Activated naive CD8-positive, alpha-beta T cell treated with anti-CD3 and anti-CD28 coated beads for 36 hours (primary cell): ENCODE results near the gene OR5H15. TPM values are rescaled to one million over a fixed set of nuclear protein-coding genes. Genes with fewer than 3 reads are reported as not detected.
"Not testable (repeated sequence)": the region's sequence is repeated elsewhere in the genome, so short reads cannot be mapped to it uniquely, and the experiment has no call there.

Source experiments
- DNase-seq: peaks from one replicate; pipeline ENCODE4 v3.0.0; 2021
- H3K27ac Mint-ChIP-seq: one replicate; pipeline ENCODE4 v1.8.0; 2022; ENCODE audit warnings: mild to moderate bottlenecking, moderate library complexity, mixed read lengths
- H3K27me3 Mint-ChIP-seq: one replicate; pipeline ENCODE4 v1.8.0; 2022; ENCODE audit warnings: mild to moderate bottlenecking, mixed read lengths
- H3K36me3 Mint-ChIP-seq: one replicate; pipeline ENCODE4 v1.8.0; 2021; ENCODE audit warnings: mild to moderate bottlenecking, mixed read lengths
- H3K4me1 Mint-ChIP-seq: one replicate; pipeline ENCODE4 v1.8.0; 2021; ENCODE audit warnings: mixed read lengths
- H3K4me3 Mint-ChIP-seq: one replicate; pipeline ENCODE4 v1.8.0; 2022; ENCODE audit warnings: mild to moderate bottlenecking, moderate library complexity, mixed read lengths
- H3K9me3 Mint-ChIP-seq: one replicate; pipeline ENCODE4 v1.8.0; 2022; ENCODE audit warnings: mixed read lengths
- total RNA-seq, 2 experiments: library from RNA; stranded (reverse); gene quantifications; one replicate each; pipeline ENCODE4 v1.2.3, GENCODE V29; 2021

Gene OR5H15
- total RNA-seq, 2 experiments from 2014 or later = not detected

DNA sequence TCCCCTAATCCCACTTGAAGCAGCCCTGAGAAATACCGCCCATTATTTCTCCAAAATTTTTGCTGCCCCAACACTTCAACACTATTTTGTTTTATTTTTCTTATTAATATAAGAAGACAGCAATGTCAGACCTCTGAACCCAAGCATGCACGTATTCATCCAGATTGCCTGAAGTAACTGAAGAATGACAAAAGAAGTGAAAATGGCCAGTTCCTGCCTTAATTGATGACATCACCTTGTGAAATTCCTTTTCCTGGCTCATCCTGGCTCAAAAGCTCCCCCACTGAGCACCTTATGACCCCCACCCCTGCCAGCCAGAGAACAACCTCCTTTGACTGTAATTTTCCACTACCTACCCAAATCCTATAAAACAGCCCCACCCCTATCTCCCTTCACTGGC, 29.8 kb downstream of the OR5H15 start:
- not testable (repeated sequence) for H3K27me3 Mint-ChIP-seq, H3K36me3 Mint-ChIP-seq, DNase-seq, H3K4me1 Mint-ChIP-seq, H3K27ac Mint-ChIP-seq, H3K9me3 Mint-ChIP-seq, H3K4me3 Mint-ChIP-seq

- no peak for DNase-seq
- H3K4me1 Mint-ChIP-seq = no peaks in the 10 kb centered on the region
- H3K4me3 Mint-ChIP-seq = no peak overlapping the region
- peaks cover 4% of the 10 kb centered on the region for H3K27me3 Mint-ChIP-seq
- H3K36me3 Mint-ChIP-seq = no peaks in the 10 kb centered on the region
- no peaks in the 10 kb centered on the region for H3K9me3 Mint-ChIP-seq
- H3K27ac Mint-ChIP-seq = no peak overlapping the region
Measured at GRCh38 chr3:98199020-98199419, 32.5 kb downstream of the OR5H15 start.

DNA sequence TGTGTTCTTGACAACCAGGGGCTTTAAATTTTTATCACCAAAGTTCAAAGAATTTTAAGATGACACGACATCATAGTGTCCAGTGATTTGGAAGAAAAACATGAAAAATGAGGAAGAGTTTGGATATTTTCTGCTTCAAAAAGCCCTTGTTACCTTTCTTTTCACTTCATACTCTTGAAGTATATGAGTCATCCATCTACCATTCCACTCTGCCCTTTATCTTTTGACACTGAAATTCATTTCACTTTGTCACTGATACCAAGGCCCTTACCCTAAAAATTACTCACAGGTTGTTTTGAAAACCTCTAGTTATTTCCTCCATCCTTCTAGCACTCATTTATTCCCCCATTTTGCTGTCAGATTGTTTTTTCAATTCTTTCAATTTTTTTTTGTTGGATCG, 42.7 kb downstream of the OR5H15 start:
- Mint-ChIP-seq H3K9me3 (peaks cover 4% of the 10 kb centered on the region), H3K27ac (no peak overlapping the region), H3K4me3 (no peak overlapping the region), H3K4me1 (peaks cover 2% of the 10 kb centered on the region), H3K27me3 (peaks cover 4% of the 10 kb centered on the region), H3K36me3 (no peaks in the 10 kb centered on the region)
- DNase-seq = no peak

GRCh38 chr3:98213276-98213675, 46.8 kb downstream of the OR5H15 start:
- no peak overlapping the region for H3K4me3 Mint-ChIP-seq
- no peaks in the 10 kb centered on the region for H3K36me3 Mint-ChIP-seq
- DNase-seq = no peak
- H3K4me1 Mint-ChIP-seq = peaks cover 2% of the 10 kb centered on the region
- no peak overlapping the region for H3K27ac Mint-ChIP-seq
- H3K9me3 Mint-ChIP-seq = peaks cover 4% of the 10 kb centered on the region
- peaks cover 7% of the 10 kb centered on the region for H3K27me3 Mint-ChIP-seq

DNA sequence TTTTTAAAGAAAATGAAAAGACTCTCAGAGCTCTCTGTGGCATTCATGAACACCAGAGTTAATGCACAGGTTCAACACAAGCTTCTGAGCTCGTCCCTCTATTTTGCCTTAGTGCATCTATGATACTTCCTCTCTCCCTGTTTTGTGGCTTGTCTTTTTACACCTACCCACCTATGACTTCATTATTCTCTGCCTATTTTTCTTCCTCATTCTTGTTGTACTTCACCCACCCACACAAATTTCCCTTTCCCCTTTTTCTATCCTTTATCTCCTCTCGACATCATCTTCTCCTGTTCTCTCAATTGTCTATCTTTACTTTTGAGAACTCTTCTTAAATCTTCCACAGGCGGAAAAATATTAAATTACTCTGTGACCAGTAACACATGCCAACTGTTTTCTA, 48.6 kb downstream of the OR5H15 start:
- DNase-seq = no peak
- H3K27ac Mint-ChIP-seq = no peak overlapping the region
- no peaks in the 10 kb centered on the region for H3K36me3 Mint-ChIP-seq
- H3K4me1 Mint-ChIP-seq = no peaks in the 10 kb centered on the region
- H3K4me3 Mint-ChIP-seq = no peak overlapping the region
- peaks cover 4% of the 10 kb centered on the region for H3K27me3 Mint-ChIP-seq
- H3K9me3 Mint-ChIP-seq = no peaks in the 10 kb centered on the region

Other genes starting within 250 kb of the OR5H15 start
- gene RIOX2, start 194.3 kb upstream of the OR5H15 start, total RNA-seq = 10 to 100 TPM; 52.2 to 56.9 TPM
- gene GABRR3, start 131.4 kb upstream of the OR5H15 start, total RNA-seq = not detected
- not detected for gene OR5AC2, start 79.5 kb upstream of the OR5H15 start, total RNA-seq
- not detected for gene OR5H1, start 36.0 kb upstream of the OR5H15 start, total RNA-seq
- gene OR5H14, start 19.2 kb upstream of the OR5H15 start, total RNA-seq = not detected
- not detected for gene OR5H6, start 97.5 kb downstream of the OR5H15 start, total RNA-seq
- gene OR5H2, start 115.8 kb downstream of the OR5H15 start, total RNA-seq = not detected
- gene OR5K4, start 187.2 kb downstream of the OR5H15 start, total RNA-seq = not detected
- not detected for gene OR5K3, start 224.0 kb downstream of the OR5H15 start, total RNA-seq